HG03439 (cell line): Measurements from ENCODE around the gene C4orf50.
"Not testable (repeated sequence)": the region's sequence is repeated elsewhere in the genome, so short reads cannot be mapped to it uniquely, and the experiment has no call there.

Experiments
- ATAC-seq: cut with Tn5 transposase; IDR thresholded peaks from one replicate; pipeline ENCODE4 v1.9.1; 2021; ENCODE audit warnings: mild to moderate bottlenecking, moderate library complexity; ENCODE audit not compliant: unreplicated experiment

C4orf50 gene

DNA sequence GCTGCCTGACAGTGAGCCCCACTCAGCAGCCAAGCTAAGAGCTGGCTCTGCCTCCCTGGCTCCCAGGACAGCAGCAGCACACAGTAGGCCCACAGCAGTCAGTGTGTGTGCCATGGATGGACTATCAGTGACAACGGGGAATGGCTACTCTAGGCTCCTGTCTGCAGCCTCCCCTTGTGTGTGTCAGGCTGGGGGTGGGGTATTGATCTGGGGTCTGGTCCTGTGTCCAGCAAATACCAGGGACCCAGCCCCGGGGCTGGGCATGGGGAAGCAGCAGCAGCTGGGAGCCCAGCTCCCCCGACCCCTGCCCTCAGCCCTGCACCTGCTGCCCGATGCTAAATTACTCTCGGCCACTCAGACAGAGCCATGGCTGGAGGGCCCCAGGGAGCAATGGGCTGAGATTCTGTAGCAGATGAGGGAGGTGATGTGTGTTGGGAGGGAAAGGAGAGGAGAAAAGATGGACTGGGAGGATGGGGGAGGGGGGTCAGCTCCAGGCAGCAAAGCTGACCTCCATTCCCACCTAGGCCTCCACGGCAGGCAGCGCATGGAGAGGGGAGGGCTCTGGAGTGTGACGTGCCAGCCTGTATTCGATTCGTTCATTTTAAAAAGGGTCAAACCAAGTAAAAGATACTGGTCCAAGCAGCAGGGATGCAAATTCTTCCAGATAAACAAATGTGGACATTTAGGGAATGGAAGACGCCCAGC, 64.0 kb downstream of the C4orf50 start:
- ATAC-seq = no peak

DNA sequence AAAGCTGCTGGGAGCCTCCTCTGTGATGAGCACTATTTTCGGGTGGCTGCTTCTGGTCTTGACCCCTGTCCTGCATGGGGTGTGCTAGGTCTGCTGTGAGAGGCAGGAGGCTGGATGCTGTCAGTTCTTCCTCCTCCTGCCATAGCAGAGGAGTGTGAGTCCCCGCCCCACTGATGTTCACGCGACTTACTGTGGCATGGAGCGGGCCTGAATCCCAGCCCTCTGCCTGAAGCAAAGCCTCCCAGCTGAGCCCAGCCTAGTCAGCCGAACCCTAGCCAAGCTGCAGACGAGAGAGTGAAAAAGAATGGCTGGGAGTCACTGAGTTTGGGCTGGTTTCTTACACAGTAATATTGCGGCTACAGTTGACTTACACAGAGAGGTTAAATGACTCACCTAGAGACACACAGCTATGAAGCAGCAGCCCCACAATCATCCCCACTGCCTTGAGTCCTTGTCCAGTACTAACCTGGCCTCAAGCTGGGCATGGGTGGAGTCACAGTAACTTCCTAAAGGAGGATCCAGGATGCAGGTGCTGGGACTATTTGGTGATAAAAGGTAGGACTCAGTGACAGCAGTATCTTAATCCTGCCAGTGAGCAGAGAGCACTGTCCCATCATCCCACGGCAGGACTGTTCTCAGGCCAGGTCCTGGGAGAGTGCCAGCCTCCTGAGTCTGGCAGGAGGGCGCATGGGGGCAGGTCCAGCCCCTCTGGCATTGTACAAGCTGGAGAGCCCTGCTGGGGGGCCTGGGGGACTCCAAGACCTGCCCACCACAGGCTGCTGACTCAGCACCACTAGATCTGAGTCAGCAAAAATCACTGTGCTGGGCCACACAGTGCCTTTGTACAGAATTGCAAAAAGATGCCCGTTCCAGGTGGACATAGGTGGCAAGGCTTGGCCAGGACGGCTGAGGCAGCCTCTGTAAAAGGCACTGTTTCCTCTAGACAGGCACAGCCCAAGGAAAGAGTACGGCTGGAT, 65.0 kb downstream of the C4orf50 start:
- ATAC-seq = no peak

DNA sequence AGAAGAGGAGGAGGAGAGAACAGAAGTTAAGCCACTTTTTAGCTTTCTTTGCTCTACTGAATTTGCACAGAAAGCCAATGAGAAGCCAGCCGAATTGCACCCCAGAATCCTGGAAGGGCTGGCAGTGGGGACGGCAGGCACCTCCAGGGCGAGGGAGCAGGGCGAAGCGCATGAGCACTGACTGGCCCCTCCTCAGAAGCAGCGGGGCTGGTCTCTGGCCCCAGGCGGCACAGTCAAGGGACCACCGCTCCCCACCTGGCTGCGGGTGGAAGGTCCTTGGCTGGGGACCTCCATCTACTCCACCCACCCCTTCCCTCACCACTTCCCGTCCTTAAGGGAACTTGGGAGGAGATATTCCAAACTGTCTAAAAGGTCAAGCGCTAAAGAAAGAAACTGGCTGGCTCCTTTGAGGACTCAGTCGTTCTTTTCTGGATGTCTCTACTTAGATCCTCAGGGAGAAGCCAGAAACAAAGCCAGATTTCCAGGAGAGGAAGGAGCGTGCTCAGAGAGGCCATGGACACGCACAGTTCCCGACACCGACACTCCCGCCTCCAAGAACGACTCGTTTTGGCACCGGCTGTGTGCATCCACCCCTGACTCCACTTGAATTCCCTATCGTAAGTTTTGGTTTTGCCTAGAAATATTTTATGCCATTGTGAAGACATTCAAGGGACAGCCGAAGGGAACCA, 65.8 kb downstream of the C4orf50 start:
- no peak for ATAC-seq

DNA sequence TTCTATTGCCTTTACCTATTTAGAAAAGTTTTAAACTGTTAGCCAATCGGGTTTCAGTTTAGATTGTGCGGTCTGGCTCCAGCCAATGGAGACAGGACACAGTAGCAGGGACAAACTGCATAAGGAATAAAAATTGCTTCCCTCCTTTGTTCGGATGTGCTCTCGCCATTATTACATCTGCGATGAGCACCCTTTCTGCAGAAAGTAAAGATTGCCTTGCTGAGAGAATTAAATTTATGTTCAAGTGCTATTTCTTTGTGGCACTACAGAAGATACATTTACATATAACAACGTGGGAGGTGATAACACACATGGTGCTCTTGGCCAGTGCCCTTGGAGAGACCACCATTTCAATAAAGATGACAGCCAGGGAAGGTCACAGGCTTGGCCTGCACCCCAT, 71.6 kb downstream of the C4orf50 start:
- ATAC-seq = not testable (repeated sequence)

DNA sequence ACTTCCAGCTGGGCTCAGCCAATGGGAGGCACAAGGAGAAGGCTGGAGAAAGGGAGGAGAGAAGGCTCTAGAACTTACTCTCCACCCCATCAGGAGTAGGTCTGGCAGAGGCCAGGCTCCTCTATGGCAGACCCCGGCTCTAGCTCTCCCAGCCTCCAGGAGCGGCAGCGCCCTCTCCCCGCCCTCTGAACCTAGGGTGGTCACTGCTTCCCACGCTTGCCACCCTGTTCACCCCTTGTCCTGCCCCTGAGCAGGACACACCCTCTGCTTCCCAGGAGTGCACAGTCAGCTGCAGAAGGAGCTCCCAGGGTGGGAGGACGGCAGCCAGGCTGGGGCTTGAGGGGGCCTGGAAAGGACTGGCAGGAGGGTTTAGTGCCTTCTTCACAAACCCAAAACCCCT, 72.3 kb downstream of the C4orf50 start:
- no peak for ATAC-seq

DNA sequence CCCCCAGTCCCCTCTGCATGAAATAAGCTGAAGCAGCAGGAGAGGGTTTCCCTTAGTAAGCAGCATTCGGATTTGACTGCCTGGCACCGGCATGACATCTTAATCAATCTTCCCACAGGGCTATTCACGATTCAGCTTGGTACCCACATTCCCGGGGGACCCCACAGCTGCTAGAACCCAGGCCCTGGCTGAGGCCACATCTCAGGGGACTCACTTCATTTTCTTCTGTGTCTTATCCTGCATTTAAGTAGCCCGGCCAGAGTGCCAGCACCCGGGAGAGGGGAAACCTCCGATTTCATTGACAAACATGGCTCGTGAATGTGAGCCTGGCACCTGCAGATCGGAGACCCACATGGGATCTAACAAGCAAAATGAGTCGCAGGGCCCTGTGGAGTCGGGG, 73.1 kb downstream of the C4orf50 start:
- no peak for ATAC-seq

DNA sequence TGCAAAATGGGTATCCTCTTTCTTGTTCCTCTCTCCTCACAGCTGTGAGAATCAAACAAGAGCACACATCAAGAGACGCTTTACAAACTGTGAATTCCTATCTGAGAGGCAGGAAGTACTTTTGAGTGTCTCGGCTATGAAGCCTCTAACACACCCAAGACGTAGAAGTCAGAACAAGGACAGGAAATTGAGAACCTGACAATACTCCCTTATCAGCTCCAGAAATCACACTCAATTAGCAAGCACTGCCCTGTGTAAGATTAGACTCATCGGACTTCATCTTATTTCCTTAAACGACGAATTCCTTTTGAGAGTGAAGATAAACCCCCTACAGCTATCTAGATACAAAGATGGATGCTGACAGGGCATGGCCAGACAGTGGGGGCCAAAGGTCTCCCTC, 74.7 kb downstream of the C4orf50 start:
- ATAC-seq = no peak

DNA sequence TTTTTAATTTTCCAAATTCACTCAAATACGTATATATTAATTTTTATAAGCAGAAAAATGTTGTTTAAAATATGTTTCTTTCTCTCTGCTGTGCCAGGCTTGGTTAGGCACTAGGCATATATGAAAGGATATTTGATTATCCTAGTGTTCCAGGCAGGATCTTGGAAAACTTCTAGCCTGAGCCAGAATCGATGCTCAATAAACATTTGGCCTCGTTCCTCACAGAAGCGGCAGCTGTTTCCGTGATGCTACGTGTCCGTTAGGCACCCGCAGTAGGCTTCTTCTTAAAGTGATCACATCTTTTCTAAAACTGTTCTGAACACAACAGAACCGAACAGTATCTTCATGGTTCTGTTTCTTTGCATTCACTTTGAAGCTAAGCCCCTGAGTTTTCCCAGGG, 75.3 kb downstream of the C4orf50 start:
- no peak for ATAC-seq

DNA sequence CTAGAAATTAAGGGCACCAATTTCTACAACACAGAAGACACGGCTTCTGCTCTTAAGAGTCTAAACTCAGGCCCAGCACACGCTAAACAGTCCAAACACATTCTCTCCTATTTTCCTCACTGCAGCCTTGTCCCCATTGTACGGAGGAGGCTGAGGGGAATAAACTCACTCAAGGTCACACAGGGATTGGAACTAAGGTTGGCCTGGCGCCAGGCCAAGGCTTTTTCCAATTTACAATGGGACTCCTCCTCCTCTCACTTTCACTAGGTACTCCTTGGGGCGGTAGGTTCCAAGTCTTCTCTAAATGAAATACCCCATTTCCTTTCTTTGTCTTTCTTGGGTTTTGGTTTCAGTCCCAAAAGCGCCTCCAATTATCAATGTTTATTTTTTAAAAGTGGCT, 76.6 kb downstream of the C4orf50 start:
- no peak for ATAC-seq

DNA sequence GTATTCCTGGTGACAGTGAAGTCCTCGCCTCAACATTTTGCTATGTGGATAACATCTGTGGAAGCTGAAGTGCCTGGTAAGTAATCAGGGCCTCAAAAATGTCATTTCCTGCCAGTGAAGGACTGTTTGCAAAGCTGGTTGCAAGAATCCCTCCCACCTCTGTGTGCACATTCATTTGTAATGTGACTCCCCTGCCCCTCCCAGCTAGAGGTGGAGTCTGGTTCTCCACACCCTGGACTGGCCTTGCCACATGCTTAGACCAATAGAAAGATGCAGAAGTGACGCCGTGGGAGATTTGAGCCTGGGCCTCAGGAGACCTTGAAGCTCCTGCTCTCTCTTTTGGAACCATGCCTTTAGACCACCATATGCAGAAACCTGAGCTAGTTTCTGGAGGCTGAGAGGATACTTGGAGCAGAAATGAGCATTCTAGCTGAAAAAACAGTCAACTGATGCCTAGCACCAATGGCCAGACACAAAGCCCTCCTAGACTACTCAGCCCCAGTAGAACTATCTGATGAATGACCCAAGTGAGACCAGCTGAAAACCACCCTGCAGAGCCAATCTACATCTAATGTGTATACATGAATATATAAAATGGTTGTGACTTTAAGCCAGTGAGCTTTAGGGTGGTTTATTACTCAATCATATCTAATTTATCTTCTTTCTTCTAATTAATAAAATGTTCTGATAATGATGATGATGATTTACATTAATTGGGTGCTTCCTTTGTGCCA, 77.6 kb downstream of the C4orf50 start:
- no peak for ATAC-seq

DNA sequence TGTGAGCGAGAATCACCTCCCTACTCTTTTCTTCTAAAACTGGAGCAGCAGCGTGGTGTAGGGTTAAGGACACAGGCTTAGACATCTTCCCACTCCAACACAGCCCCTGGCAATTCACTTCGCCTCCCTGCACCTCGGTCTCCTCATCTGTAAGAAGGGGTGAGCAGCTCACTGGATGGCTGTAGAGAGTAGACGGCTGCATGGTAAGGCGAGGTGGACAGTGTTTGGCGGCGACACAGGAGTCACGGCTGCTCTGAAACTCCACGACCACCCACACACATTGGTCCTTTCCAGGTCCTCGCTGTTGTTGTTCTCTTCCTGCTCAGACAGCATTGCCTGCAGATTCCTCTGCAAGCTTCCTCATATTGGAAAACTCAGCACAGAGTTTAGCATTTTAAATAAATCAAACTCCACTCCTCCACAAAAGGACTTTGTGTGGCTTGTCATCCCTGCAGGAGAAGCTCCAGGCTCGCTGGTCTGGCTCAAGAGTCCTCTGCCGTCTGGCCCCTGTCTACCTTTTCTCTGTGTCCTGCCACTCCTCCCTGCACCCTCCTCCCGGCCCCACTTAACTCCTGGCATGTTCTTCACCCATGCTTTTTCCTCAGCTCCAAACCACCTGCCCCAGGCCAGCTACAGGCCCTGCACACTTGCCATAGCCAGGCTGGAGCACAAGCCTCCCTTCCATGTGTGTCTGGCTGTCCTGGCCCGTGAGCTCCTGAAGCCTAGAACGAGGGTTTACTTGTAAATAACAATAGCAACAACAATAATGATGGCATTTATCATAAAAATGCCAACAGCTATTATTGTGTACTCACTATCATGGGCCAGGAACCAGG, 84.0 kb downstream of the C4orf50 start:
- no peak for ATAC-seq

DNA sequence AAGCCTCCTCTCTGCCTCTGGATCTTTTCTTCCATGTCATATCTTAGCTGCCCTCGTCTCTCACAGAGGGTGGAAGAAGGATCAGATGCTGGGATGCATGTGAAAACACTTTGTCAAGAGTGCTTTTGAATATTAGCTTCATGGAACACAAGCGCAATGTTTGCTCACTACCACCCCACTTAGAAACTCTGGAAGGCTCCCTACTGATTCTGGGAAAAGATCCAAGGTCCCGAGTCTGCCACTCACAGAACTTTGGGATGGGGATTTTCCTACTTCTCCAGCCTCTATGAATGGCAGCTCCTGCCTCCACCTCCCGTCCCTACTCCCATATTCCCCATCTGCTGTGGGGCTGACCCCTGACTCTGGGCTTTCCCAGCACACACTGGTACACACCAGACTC, 85.1 kb downstream of the C4orf50 start:
- no peak for ATAC-seq

DNA sequence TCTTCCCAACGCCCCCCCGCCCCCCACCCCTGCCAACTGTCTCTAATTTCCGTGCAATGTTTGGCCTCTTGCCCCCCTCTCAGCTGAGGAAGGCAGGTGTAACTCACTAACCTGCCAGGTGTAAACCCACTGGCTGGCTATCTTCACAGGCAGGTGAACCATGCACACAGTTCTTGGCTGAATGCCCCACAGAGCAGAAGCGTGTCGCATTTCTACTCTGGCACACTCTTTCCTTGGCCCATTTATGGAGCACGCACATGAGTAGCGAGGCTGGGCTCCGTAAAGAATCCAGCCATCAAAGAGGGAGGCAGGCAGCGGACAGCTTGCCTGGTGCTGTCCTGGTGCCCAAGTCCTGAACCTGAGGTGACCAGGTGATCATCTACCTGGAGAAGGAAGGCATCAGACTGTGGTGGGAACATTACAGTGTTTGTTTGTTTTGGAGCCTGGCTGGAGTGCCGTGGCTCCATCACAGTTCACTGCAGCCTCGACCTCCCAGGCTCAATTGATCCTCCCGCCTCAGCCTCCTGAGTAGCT, 86.1 kb downstream of the C4orf50 start:
- ATAC-seq = no peak

DNA sequence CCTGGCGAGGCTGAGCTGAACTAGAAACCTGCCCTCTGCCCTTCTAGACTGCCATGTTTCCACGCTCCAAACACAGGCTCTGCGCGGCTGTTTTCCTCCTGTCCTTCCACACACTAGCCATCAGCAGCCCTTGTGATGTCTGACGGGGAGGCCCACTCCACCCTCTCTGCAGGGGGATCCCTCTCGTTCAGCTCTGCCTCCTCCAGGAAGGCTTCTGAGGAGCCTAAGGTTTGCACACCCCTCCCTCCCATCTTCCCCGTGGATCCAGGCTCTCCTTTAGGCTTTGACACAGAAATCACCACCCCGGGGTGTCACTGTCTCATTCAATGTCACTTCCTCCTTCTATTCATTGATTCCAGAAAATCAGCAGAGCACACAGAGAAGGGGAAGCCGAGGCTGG, 86.7 kb downstream of the C4orf50 start:
- ATAC-seq = no peak

DNA sequence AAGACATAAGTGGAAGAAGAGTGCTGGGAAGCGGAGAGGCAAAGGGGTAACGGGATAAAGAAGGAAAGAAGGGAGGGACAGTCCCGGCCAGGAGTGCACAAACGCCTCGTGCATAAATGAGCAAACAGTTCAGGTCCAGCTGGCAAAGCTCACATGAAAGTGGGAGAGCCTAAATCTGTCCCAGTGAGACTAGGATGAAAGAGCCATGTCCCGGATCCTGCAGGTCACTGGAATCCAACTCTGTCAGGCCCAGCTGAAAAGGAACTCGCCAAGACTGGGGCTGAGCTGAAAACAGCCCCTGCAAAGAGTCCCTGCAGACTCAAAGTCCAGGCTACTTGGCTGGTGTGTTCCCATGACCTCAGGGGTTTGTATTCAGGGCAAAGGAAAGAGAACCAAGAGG, 87.4 kb downstream of the C4orf50 start:
- ATAC-seq = no peak

DNA sequence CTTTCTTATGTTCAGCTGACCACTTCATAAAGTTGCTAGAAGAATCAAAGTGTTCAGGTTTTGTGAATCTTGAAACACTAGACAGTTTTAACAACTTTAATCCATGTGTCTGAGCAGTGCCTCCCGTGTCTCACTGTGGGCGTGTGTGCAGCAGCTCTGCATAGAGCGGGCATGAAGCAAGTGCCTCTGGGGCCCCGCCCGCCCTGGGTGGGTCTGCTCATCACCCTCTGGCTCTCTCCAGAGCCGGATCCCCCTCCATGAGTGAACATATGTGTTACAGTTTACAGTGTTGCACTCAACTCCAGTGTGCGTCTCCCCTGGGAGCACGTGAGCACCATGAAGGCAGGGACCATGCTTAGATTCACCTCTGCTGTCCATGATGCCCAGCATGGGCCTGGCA, 87.8 kb downstream of the C4orf50 start:
- no peak for ATAC-seq

DNA sequence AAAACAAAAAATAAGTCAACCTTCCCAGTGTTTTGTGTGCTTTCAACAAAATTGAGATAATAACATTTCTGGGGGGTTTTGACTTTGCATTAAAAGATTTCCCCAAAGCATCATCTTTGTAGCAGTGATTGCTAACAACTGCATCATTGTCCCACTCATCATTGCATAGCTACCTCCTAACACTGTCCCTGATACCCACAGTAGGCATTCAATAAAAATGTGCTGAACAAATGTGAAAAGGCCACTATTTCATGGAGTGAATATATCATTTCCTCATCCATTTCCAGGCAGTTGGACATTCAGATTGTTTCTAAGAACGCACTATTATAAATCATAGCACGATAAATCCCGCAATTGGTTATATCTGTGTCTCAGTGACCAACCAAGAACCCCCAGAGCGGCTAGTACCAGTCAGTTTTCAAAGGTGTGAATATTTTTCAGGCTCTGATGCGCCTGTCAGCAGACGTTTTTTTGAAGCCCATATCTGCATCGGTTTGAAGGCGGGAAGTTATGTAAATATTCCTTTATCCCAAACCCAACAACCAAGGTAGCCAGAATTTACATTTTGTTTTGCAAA, 89.3 kb downstream of the C4orf50 start:
- ATAC-seq = no peak

DNA sequence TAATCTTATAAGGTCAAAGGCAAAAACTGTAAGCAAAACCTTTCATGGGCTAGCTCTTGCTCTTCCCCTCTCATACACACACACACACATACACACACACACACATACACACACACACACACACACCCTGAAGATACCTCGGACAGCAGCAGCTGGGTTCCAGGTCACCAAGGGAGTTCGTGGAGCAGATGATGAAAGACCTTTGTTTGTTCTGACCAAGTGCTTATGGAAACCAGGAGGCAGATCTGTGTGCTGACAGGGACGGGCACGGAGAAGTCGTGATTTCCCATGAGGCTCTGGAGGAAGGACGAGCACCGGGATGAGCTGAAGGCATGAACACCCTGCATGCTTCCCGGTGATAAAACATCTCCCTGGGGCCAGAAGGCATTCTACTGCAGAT, 90.0 kb downstream of the C4orf50 start:
- no peak for ATAC-seq

DNA sequence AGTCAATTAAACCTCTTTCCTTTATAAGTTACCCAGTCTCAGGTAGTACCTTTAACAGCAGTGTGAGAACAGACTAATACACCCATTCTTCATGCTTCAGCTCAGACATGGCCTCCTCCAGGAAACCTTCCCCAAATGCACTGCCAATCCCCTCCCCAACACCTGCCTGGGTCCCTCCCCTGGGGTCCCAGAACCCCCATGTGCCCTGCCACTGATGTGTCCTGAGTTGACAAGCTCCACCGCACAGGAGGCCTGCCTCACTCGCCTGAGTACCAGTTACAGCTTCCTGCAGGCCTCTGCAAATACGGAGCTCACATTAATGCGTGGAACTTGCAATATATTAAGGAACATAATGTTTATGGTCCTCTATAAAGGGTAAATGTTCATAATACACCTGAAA, 90.5 kb downstream of the C4orf50 start:
- ATAC-seq = no peak
